ENCODE data around the gene NACAD.

The NACAD gene

DNA sequence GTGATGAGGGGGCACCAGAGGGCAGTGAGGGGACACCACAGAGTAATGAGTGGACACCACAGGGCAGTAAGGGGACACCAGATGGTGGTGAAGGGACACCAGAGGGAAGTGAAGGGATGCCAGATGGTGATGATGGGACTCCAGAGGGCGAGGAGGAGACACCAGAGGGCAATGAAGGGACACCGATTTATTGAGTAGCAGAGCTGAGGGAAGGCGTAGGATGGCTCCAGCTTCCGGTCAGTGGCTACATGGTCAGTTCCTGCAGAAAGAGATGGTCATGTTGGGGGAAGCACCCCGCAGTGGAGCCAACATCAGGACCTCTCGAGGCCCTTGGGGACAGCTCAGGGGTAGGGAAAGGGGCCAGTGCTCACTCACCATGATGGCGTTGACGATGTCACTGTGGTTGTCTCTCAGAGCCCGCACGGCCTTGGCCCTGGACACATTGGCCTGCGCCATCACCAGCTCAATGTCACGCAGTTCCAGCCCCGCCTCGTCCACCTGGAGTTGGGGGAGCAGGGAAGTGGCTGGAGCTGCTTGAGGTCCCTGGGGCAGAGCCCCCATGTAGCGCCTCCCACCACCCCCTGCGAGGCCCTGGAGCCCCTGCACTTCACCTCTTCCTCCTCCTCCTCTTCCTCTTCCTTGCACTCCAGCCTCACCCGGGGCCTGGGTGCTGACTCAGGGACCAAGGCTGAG, 8.4 kb downstream of the NACAD start:
- H3K27me3 Mint-ChIP-seq (ENCODE audit: low read depth): no peaks in the 10 kb centered on the region
- no peaks in the 10 kb centered on the region for H3K9me3 Mint-ChIP-seq
- no peak overlapping the region for H3K4me3 Mint-ChIP-seq
- no peaks in the 10 kb centered on the region for H3K36me3 Mint-ChIP-seq (ENCODE audit: low read depth)
- H3K27ac Mint-ChIP-seq: no peak overlapping the region
- TF ChIP-seq, protein P1, sequence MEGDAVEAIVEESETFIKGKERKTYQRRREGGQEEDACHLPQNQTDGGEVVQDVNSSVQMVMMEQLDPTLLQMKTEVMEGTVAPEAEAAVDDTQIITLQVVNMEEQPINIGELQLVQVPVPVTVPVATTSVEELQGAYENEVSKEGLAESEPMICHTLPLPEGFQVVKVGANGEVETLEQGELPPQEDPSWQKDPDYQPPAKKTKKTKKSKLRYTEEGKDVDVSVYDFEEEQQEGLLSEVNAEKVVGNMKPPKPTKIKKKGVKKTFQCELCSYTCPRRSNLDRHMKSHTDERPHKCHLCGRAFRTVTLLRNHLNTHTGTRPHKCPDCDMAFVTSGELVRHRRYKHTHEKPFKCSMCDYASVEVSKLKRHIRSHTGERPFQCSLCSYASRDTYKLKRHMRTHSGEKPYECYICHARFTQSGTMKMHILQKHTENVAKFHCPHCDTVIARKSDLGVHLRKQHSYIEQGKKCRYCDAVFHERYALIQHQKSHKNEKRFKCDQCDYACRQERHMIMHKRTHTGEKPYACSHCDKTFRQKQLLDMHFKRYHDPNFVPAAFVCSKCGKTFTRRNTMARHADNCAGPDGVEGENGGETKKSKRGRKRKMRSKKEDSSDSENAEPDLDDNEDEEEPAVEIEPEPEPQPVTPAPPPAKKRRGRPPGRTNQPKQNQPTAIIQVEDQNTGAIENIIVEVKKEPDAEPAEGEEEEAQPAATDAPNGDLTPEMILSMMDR (IDR thresholded peaks at IDR 0.05; ENCODE audit: unreplicated experiment in 3 of 3): no peak
- H3K4me1 Mint-ChIP-seq: no peaks in the 10 kb centered on the region

DNA sequence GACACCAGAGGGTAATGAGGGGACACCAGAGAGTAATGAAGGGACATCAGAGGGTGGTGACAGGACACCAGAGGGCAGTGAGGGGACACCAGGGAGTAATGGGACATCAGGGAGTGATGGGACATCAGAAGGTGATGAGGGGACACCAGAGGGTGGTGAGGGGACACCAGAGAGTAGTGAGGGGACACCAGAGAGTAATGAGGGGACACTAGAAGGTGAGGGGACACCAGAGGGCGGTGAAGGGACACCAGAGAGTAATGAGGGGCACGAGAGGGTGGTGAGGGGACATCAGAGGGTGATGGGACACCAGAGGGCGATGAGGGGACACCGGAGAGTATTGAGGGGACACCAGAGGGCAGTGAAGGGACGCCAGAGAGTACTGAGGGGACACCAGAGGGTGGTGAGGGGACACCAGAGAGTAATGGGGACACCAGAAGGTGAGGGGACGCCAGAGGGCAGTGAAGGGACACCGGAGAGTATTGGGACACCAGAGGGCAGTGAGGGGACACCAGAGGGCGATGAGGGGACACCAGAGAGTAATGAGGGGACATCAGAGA, 10.6 kb downstream of the NACAD start:
- no peak overlapping the region for H3K4me3 Mint-ChIP-seq
- H3K27me3 Mint-ChIP-seq (ENCODE audit: low read depth): no peaks in the 10 kb centered on the region
- no peak overlapping the region for H3K27ac Mint-ChIP-seq
- no peaks in the 10 kb centered on the region for H3K4me1 Mint-ChIP-seq
- H3K9me3 Mint-ChIP-seq: no peaks in the 10 kb centered on the region
- peaks cover 12% of the 10 kb centered on the region for H3K36me3 Mint-ChIP-seq (ENCODE audit: low read depth)
- TF ChIP-seq, protein P1 (IDR thresholded peaks at IDR 0.05; ENCODE audit: unreplicated experiment in 3 of 3): no peak

DNA sequence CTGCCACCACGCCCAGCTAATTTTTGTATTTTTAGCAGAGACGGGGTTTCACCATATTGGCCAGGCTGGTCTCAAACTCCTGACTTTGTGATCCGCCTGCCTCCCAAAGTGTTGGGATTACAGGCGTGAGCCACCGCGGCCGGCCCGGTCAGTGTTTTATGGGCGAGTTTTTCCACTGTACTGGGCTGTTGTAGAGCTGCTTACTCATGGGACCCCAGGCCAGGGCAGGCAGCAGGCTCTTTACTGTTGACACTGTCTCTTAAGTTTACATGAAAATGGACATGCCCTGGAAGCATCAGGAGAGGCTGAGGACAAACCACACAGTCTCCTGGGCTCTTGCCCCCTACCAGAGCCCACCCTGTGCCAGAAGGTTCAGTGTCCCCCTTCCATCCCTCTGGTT, 11.2 kb downstream of the NACAD start:
- Mint-ChIP-seq H3K36me3 (ENCODE audit: low read depth) (peaks cover 17% of the 10 kb centered on the region), H3K27me3 (ENCODE audit: low read depth) (no peaks in the 10 kb centered on the region), H3K27ac (no peak overlapping the region), H3K4me1 (no peaks in the 10 kb centered on the region), H3K9me3 (no peaks in the 10 kb centered on the region), H3K4me3 (no peak overlapping the region)
- TF ChIP-seq, protein P1 (IDR thresholded peaks at IDR 0.05; ENCODE audit: unreplicated experiment in 3 of 3): no peak

DNA sequence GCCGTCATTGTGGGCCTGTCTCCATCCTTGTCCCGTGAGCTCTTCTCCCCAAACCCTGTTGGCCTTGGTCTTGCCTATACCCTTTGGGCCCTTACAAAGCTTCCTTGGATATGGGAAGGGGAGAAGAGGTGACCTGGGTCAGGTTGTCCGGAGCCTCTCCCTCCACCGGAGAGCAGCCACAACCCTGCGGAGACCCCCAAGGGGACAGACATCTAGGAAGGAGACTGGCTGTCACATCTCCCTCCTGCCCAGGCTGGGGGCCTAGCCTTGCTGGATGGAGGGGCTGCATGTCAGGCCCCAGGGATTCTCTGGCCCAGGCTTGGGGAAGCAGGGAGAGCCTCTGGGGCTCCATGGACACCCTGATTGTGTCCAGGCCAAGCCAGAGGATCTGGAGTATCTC, 11.8 kb downstream of the NACAD start:
- Mint-ChIP-seq H3K4me3 (no peak overlapping the region), H3K27ac (no peak overlapping the region), H3K36me3 (ENCODE audit: low read depth) (peaks cover 21% of the 10 kb centered on the region), H3K4me1 (no peaks in the 10 kb centered on the region), H3K9me3 (no peaks in the 10 kb centered on the region), H3K27me3 (ENCODE audit: low read depth) (no peaks in the 10 kb centered on the region)
- TF ChIP-seq, protein P1 (IDR thresholded peaks at IDR 0.05; ENCODE audit: unreplicated experiment in 3 of 3): no peak

DNA sequence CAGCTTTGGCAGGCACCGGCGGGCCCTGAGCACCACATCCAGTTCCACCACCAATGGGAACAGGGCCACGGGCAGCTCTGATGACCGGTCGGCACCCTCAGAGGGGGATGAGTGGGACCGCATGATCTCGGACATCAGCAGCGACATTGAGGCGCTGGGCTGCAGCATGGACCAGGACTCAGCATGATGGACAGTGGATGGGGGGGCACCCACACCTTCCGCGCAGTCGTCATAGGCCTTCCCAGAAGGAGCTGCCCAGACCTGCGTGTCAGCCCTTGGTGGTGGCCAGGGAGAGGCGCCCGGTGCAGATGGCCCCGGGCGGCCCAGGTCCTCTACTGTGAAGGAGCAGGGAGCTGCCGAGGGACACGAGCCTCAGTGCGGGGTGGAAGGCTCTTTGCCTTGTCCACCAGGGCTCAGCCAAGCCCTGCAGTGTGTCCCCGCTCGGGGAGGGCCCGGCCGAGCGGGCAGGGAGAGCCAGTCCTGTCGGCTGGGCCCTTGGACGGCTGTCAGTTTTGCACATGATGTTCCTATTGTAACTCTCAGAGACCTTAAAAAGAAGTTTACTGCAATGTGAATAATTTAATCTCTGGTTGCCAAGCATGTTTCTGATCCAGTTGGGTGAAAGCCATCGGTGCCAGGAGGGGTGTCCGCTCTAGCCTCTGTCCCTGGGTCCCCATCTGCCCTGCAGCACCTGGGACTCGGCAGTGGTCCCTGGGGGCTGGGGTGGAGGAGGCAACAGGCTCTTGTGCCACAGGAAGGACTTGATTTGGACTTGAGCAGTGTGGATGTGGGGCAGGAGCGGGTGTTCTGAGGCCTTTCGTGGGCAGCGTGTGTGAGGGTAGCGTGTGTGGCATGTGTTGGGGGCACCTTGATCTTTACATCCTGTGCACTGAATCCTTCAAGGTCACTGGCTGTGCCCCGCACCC, 12.6 kb downstream of the NACAD start:
- no peak overlapping the region for H3K27ac Mint-ChIP-seq
- no peak overlapping the region for H3K4me3 Mint-ChIP-seq
- peaks cover 28% of the 10 kb centered on the region for H3K36me3 Mint-ChIP-seq (ENCODE audit: low read depth)
- H3K4me1 Mint-ChIP-seq: no peaks in the 10 kb centered on the region
- H3K9me3 Mint-ChIP-seq: no peaks in the 10 kb centered on the region
- TF ChIP-seq, protein P1 (IDR thresholded peaks at IDR 0.05; ENCODE audit: unreplicated experiment in 3 of 3): no peak
- H3K27me3 Mint-ChIP-seq (ENCODE audit: low read depth): no peaks in the 10 kb centered on the region

Measured in nephron (organoid).